ENCODE data around the gene RB1.
"Not testable (repeated sequence)": the region's sequence is repeated elsewhere in the genome, so short reads cannot be mapped to it uniquely, and the experiment has no call there.

RB1 gene

GRCh38 chr13:48299591-48299990 is 4.0 kb upstream of the RB1 start:
- FAIRE-seq, result no peak

- no peak for FAIRE-seq
Measured at GRCh38 chr13:48302871-48303358, 636 bp upstream of the RB1 start.

GRCh38 chr13:48304143-48304876 is 759 bp downstream of the RB1 start:
- FAIRE-seq, result no peak

- no peak for FAIRE-seq
Measured at GRCh38 chr13:48311223-48311622, 7.7 kb downstream of the RB1 start.

- FAIRE-seq, result no peak
Measured at GRCh38 chr13:48315969-48316650, 12.6 kb downstream of the RB1 start.

GRCh38 chr13:48316826-48317510 is 13.4 kb downstream of the RB1 start:
- no peak for FAIRE-seq

GRCh38 chr13:48317511-48318376 is 14.2 kb downstream of the RB1 start:
- no peak for FAIRE-seq

GRCh38 chr13:48318377-48318811 is 14.8 kb downstream of the RB1 start:
- no peak for FAIRE-seq

GRCh38 chr13:48318821-48319511 is 15.4 kb downstream of the RB1 start:
- no peak for FAIRE-seq

GRCh38 chr13:48319531-48320398 is 16.2 kb downstream of the RB1 start:
- no peak for FAIRE-seq

- no peak for FAIRE-seq
Measured at GRCh38 chr13:48320399-48320790, 16.8 kb downstream of the RB1 start.

- no peak for FAIRE-seq
Measured at GRCh38 chr13:48320891-48321510, 17.4 kb downstream of the RB1 start.

GRCh38 chr13:48322294-48322693 is 18.7 kb downstream of the RB1 start:
- FAIRE-seq, result no peak

GRCh38 chr13:48333976-48334375 is 30.4 kb downstream of the RB1 start:
- FAIRE-seq, result no peak

- peak; percentile 55 for FAIRE-seq
Measured at GRCh38 chr13:48334534-48335127, 31.1 kb downstream of the RB1 start.

- FAIRE-seq, result not testable (repeated sequence)
Measured at GRCh38 chr13:48339198-48339597, 35.6 kb downstream of the RB1 start.

GRCh38 chr13:48344264-48344663 is 40.7 kb downstream of the RB1 start:
- no peak for FAIRE-seq

GRCh38 chr13:48346583-48346982 is 43.0 kb downstream of the RB1 start:
- no peak for FAIRE-seq

- FAIRE-seq, result peak; percentile 72
Measured at GRCh38 chr13:48349525-48349924, 46.0 kb downstream of the RB1 start.

GRCh38 chr13:48353590-48353989 is 50.0 kb downstream of the RB1 start:
- no peak for FAIRE-seq

All from endometrium (tissue), 2 donors.